Gastrocnemius medialis (tissue), 4 donors: ENCODE data around the gene ACTA2. TPM values are rescaled to one million over a fixed set of nuclear protein-coding genes. Genes with fewer than 3 reads are reported as not detected.

Experiments
- ATAC-seq, 2 donors: fragments of 150-250 bp; one replicate each; pipeline ENCODE4 v1.9.1; 2016
- DNase-seq, 2 donors: peaks; one replicate each; pipeline ENCODE4 v3.0.0-alpha.2; 2019
- H3K27ac ChIP-seq, 4 donors: fragments of 200-600 bp; sonication (generic); 1 replicate in 1 of 4; 2 replicates in 3 of 4; pipeline ENCODE4 v1.5.1; 2016 to 2018; ENCODE audit warnings: mild to moderate bottlenecking in 2 of 4, moderate library complexity in 1 of 4
- H3K27me3 ChIP-seq, 3 donors: fragments of 200-600 bp; sonication (generic) in 2 of 3; 1 replicate in 1 of 3; 2 replicates in 2 of 3; pipeline versions ENCODE4 v1.5.1 to v1.6.0; 2016 to 2019; ENCODE audit warnings: mild to moderate bottlenecking in 1 of 3, moderate library complexity in 1 of 3
- H3K36me3 ChIP-seq, 2 donors: fragments of 200-600 bp; sonication (generic) in 1 of 2; one replicate each; pipeline ENCODE4 v1.5.1; 2017 to 2018
- H3K4me1 ChIP-seq, 2 donors: fragments of 200-600 bp; sonication (generic) in 1 of 2; one replicate each; pipeline ENCODE4 v1.5.1; 2016 to 2017; ENCODE audit warnings: mild to moderate bottlenecking in 2 of 2
- H3K4me3 ChIP-seq, 4 donors: fragments of 200-600 bp; sonication (generic) in 3 of 4; 1 replicate in 1 of 4; 2 replicates in 3 of 4; pipeline ENCODE4 v1.5.1; 2016 to 2019; ENCODE audit warnings: mild to moderate bottlenecking in 2 of 4
- H3K9me3 ChIP-seq, 3 donors: fragments of 200-600 bp; sonication (generic) in 2 of 3; 1 replicate in 1 of 3; 2 replicates in 2 of 3; pipeline ENCODE4 v1.5.1; 2016 to 2019
- POLR2A ChIP-seq, 2 donors: fragments of 450-650 bp; IDR thresholded peaks; one replicate each; pipeline ENCODE4 v1.6.1; 2017; ENCODE audit warnings: antibody characterized with exemption in 2 of 2, mild to moderate bottlenecking in 2 of 2, moderate library complexity in 2 of 2
- in situ Hi-C, 4 donors: fragments of 200-750 bp; cut with MboI; loops; one replicate each; pipeline versions ENCODE4 v1.15.0 to v1.8.0; 2017; ENCODE audit warnings: low sequenced_read_pairs in 4 of 4
- intact Hi-C: fragments of 100-400 bp; cut with DNase I; formaldehyde crosslinking; loops from one replicate; pipeline ENCODE4 v1.15.1; 2023; ENCODE audit warnings: low total_unique reads
- total RNA-seq, 4 donors: library from RNA; depleted of rRNA; stranded (reverse); fragments of >200 nt; gene quantifications; one replicate each; pipeline versions ENCODE4 v1.1.0 to v1.2.3, GENCODE V29; 2016
- TF ChIP-seq, protein P1 (sequence below), 5 experiments: fragments of 450-650 bp in 3 of 5; fragments of 200-600 bp in 2 of 5; sonication (generic) in 2 of 5; IDR thresholded peaks in 4 of 5; conservative IDR thresholded peaks in 1 of 5; 1 replicate in 4 of 5; 2 replicates in 1 of 5; pipeline ENCODE4 v1.5.1; 2016 to 2019; ENCODE audit warnings: antibody characterized with exemption in 5 of 5, mild to moderate bottlenecking in 3 of 5, moderate library complexity in 3 of 5

Gene ACTA2
- total RNA-seq, 4 donors from 2014 or later: 23.4 to 119 (median 74.2) TPM

DNA sequence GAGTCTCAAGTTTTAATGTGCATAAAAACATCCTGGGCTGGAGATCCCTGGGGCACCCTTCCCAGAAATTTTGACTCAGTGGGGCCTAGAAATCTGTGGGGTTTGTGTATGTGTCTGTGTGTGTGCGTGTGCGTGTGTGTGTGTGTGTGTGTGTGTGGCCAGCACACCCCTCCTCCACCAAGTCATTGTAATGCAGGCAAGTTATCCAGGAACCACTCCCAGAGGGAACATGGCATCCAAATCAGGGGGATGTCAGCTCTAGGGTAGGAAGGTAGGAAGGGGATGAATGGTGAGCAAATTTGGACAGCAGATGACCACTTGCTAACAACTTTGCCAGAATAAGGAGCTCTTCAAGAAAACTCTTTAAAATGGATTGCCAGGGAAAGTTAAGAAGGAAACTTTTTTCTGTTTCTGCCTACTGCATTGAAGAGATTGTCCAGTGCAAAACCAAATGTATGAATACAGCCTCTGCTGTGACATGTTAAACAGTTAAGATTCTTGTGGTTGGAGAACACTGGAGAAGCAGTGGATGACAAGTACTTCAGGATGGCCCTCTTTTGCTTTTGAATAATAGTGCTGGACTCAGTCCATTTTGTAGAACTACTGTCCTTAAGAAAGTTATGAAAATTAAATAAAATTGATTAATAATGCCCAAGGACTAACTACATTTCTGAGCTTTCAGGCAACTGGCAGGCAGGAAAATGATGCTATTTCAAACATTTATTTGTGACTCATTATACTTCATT, 60.2 kb downstream of the ACTA2 start:
- no peak overlapping the region for H3K4me3 ChIP-seq
- ATAC-seq: no peak
- peak overlapping the region in 1 of 4 donors; percentile 15 for H3K27ac ChIP-seq
- H3K36me3 ChIP-seq: no peaks in the 10 kb centered on the region
- intact Hi-C loops (no loop called here), in situ Hi-C loops (no loop called here)
- no peak for TF ChIP-seq POLR2A (IDR thresholded peaks at IDR 0.05)
- TF ChIP-seq, protein P1, sequence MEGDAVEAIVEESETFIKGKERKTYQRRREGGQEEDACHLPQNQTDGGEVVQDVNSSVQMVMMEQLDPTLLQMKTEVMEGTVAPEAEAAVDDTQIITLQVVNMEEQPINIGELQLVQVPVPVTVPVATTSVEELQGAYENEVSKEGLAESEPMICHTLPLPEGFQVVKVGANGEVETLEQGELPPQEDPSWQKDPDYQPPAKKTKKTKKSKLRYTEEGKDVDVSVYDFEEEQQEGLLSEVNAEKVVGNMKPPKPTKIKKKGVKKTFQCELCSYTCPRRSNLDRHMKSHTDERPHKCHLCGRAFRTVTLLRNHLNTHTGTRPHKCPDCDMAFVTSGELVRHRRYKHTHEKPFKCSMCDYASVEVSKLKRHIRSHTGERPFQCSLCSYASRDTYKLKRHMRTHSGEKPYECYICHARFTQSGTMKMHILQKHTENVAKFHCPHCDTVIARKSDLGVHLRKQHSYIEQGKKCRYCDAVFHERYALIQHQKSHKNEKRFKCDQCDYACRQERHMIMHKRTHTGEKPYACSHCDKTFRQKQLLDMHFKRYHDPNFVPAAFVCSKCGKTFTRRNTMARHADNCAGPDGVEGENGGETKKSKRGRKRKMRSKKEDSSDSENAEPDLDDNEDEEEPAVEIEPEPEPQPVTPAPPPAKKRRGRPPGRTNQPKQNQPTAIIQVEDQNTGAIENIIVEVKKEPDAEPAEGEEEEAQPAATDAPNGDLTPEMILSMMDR (IDR thresholded peaks at IDR 0.05 in 4 of 5, conservative IDR thresholded peaks at IDR 0.05 in 1 of 5): no peak
- no peaks in the 10 kb centered on the region for H3K9me3 ChIP-seq
- no peaks in the 10 kb centered on the region for H3K4me1 ChIP-seq
- DNase-seq: no peak
- no peaks in the 10 kb centered on the region for H3K27me3 ChIP-seq

DNA sequence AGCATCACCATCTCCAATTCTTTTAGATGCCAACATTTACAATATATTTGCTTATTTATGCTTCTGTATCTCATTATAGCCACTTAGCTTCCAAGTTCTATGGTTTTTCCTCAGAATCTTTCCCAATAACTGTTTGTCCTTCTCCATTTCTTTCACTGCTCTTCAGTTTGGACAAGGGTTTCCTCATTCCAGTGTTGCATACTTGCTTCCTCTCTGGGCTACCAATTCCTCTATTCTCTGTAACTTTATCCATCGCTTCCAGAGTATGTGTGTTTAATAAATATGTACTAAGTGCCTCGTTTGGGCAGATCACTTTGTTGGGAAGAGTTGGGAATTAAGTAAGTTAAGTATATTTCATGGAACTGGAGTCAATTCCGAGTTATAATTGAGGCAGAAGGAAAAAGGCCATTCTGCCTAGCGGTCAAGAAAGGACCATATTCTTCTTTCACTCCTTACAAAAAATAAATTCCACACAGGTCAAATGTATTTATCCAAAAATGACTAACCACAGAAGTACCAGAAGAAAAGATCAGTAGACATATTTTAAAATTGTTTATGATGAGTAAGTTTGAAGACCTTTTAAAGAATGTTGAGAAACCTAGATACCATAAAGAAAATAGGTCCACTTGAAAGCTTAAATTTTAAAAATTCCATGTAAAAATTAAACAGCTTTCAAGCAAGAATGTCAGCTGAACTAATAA, 61.7 kb downstream of the ACTA2 start:
- TF ChIP-seq, protein P1 (IDR thresholded peaks at IDR 0.05 in 4 of 5, conservative IDR thresholded peaks at IDR 0.05 in 1 of 5): no peak
- no peak for TF ChIP-seq POLR2A (IDR thresholded peaks at IDR 0.05)
- H3K27ac ChIP-seq: no peak overlapping the region
- in situ Hi-C loops (no loop called here), intact Hi-C loops (no loop called here)
- no peak for ATAC-seq
- no peak overlapping the region for H3K4me3 ChIP-seq
- DNase-seq: no peak
- no peaks in the 10 kb centered on the region for H3K9me3 ChIP-seq
- no peaks in the 10 kb centered on the region for H3K27me3 ChIP-seq
- no peaks in the 10 kb centered on the region for H3K36me3 ChIP-seq
- no peaks in the 10 kb centered on the region for H3K4me1 ChIP-seq

DNA sequence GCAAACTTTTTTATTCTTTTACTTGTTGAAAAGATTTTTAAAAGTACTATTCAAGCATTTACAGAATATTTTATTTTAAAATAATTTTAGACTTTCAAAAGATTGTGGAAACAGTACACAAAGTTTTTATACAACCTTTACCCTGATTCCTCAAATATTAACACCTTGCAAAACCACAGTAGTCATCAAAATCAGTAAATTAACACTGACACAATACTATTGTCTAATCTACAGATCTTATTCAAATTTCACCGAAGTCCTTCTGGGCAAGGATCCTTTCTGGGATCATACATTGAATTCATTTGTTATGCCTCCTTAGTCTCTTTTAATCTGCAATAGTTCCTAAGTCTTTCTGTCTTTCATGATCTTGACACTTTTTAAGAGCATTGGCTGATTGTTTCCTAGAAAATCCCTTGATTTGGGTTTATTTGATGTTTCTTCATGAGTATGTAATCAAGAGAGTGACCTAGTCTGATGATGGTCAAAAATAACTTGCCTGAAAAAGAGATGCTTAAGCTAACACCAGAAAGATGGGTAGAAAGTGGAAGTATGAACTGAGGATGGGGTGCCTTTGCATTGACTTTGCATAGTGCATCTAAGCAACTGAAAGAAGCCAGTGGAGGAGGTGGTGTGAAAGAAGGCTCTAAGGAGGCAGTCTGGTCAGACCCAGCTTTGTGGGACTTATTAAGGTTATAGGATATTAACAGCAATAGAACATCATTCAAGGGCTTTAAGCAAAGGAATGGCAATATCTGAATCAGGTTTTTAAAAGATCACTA, 62.8 kb downstream of the ACTA2 start:
- in situ Hi-C loops (no loop called here), intact Hi-C loops (no loop called here)
- no peak for ATAC-seq

DNA sequence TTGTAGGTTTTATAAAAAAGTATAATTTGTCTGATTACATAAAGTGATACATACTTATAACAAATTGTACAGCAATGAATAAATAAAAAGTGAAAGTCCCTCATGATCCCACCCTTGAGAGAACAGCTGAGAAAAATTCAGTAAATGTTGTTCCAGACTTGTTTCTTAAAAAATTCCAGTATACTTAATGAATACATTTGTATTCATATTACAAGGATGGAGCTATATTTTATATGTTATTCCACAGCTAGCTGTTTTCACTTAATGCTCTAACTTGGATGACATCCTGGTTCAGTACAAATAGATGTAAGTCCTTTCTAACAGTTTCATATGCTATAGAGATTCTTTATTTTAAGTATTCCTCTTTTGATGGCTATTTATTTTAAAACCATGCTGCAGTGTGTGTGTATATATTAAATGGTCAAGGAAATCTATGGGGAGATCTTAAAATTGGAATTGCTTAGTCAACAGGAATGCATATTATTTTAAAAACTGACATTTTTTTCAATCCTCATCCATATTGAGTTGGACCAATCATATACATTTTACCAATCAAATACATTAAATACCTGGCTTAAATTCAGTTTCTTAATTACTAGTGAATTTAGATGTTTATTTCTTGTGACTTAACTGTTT, 63.6 kb downstream of the ACTA2 start:
- Histone ChIP-seq H3K27me3 (no peaks in the 10 kb centered on the region), H3K4me3 (no peak overlapping the region), H3K36me3 (no peaks in the 10 kb centered on the region), H3K9me3 (no peaks in the 10 kb centered on the region), H3K4me1 (no peaks in the 10 kb centered on the region), H3K27ac (no peak overlapping the region)
- no peak for ATAC-seq
- in situ Hi-C loops (no loop called here), intact Hi-C loops (no loop called here)
- no peak for DNase-seq
- no peak for TF ChIP-seq POLR2A (IDR thresholded peaks at IDR 0.05)
- TF ChIP-seq, protein P1 (IDR thresholded peaks at IDR 0.05 in 4 of 5, conservative IDR thresholded peaks at IDR 0.05 in 1 of 5): no peak

More for the DNA sequence above, 62.8 kb downstream of the ACTA2 start:
- no peaks in the 10 kb centered on the region for H3K27me3 ChIP-seq
- H3K4me3 ChIP-seq: no peak overlapping the region
- H3K36me3 ChIP-seq: no peaks in the 10 kb centered on the region
- H3K27ac ChIP-seq: no peak overlapping the region
- DNase-seq: no peak
- no peaks in the 10 kb centered on the region for H3K4me1 ChIP-seq
- no peak for TF ChIP-seq POLR2A (IDR thresholded peaks at IDR 0.05)
- TF ChIP-seq, protein P1 (IDR thresholded peaks at IDR 0.05 in 4 of 5, conservative IDR thresholded peaks at IDR 0.05 in 1 of 5): no peak
- H3K9me3 ChIP-seq: no peaks in the 10 kb centered on the region
